PC-9 (cell line): ENCODE measurements around the gene COL6A1.

Experiments used
- CTCF ChIP-seq: fragments of 200-600 bp; sonication (generic); conservative IDR thresholded peaks from 2 replicates; pipeline ENCODE4 v1.6.1; 2017; ENCODE audit warnings: mixed run types, antibody characterized with exemption, mild to moderate bottlenecking, moderate library complexity
- EZH2 ChIP-seq: fragments of 200-600 bp; sonication (generic); IDR thresholded peaks from 2 replicates; pipeline ENCODE4 v1.8.0; 2017; ENCODE audit warnings: antibody characterized with exemption, low read depth

GRCh38 chr21:45979651-45980050 is 1.9 kb upstream of the COL6A1 start:
- TF ChIP-seq CTCF (no peak), EZH2 (no peak)
